ENCODE measurements around the gene NDUFA8. TPM values are rescaled to one million over a fixed set of nuclear protein-coding genes. Genes with fewer than 3 reads are reported as not detected.

NDUFA8 gene
- total and polyA plus RNA-seq, 8 donors: 42.9 to 61.5 (median 49.9) TPM

DNA sequence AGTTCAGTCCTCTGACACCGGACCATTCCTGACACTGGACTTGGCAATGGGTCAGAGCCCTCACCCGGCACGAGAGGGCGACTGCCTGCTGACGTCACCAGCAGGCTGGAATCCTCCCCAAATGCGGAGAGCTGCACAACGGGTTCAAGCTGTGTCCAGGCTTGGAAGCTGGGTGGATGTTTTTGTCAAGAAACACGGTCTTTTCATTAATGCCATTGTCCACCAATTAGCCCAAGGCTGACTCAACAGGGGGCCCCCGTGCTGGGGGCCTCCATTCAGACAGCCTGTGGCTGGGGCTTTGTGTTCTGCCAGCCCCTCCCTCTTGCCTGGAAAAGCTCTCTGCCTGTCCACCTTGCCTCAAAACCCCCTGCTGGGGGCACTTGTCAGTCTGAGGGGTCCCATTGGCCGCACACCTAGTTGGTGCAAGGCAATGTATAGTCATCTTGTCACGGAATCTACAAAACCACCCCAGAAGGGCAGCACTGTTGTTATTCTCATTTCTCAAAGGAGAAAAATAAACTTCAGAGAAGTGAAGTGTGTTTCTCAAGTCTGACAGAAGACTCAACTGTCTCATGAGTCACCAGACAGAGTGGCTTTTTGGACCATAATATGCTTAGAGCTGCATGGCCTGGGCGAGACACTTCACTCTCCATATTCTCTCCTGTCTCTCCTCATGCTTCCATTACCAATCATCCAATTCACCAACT lies 24.6 kb downstream of the NDUFA8 start:
- no peak for DNase-seq
- intact Hi-C loops (cut with DNase I): no loop called here
- Histone ChIP-seq H3K36me3 (no peaks in the 10 kb centered on the region), H3K27me3 (peaks cover 0 to 10% of the 10 kb centered on the region in 2 donors), H3K4me3 (no peak overlapping the region), H3K9me3 (no peaks in the 10 kb centered on the region), H3K4me1 (peaks cover 0 to 4% of the 10 kb centered on the region in 2 donors), H3K27ac (no peak overlapping the region)
- ATAC-seq: no peak
- TF ChIP-seq CTCF (IDR thresholded peaks at IDR 0.05): no peak

GRCh38 chr9:122133984-122134535 lies 25.5 kb downstream of the NDUFA8 start:
- Histone ChIP-seq H3K36me3 (no peaks in the 10 kb centered on the region), H3K4me1 (peaks cover 0 to 4% of the 10 kb centered on the region in 2 donors), H3K4me3 (no peak overlapping the region), H3K27ac (no peak overlapping the region), H3K9me3 (no peaks in the 10 kb centered on the region), H3K27me3 (peaks cover 0 to 10% of the 10 kb centered on the region in 2 donors)
- DNase-seq: no peak
- no peak for TF ChIP-seq CTCF (IDR thresholded peaks at IDR 0.05)
- intact Hi-C loops (cut with DNase I): no loop called here
- no peak for ATAC-seq

- DNase-seq (peak in 1 of 4 donors; percentile 43), ATAC-seq (peak; percentile 49)
- Histone ChIP-seq H3K9me3 (no peaks in the 10 kb centered on the region), H3K27ac (no peak overlapping the region), H3K4me1 (peaks cover 0 to 4% of the 10 kb centered on the region in 2 donors), H3K27me3 (peaks cover 0 to 11% of the 10 kb centered on the region in 2 donors), H3K4me3 (no peak overlapping the region), H3K36me3 (no peaks in the 10 kb centered on the region)
- no peak for TF ChIP-seq CTCF (IDR thresholded peaks at IDR 0.05)
- intact Hi-C loops (cut with DNase I): no loop called here
Observed at GRCh38 chr9:122133263-122133983, 26.2 kb downstream of the NDUFA8 start.

DNA sequence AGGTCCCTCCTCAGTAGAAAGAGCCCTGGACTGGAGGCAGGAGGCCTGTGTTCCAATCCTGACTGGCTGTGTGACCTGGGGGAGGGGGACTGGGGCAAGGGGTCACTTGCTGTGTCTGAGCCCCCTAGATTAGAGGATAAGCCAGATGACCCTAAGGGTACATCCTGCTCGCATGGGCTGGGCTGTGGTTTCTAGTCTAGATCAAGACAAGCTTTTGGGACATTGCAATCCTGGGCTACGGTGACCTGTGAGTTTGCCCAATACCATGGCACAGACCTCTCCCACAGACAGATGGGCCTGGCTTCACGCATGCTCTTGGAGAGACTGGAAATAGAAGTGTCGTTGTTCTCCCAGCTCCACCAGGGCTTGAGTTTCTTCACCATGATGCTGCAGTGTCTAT lies 27.0 kb downstream of the NDUFA8 start:
- intact Hi-C loops (cut with DNase I): no loop called here

More for the DNA sequence above, 27.0 kb downstream of the NDUFA8 start:
- Histone ChIP-seq H3K4me3 (no peak overlapping the region), H3K4me1 (peaks cover 0 to 12% of the 10 kb centered on the region in 2 donors), H3K27me3 (peaks cover 0 to 20% of the 10 kb centered on the region in 2 donors), H3K9me3 (no peaks in the 10 kb centered on the region), H3K27ac (no peak overlapping the region), H3K36me3 (no peaks in the 10 kb centered on the region)
- DNase-seq (no peak), ATAC-seq (no peak)
- TF ChIP-seq CTCF (IDR thresholded peaks at IDR 0.05): no peak
